ENCODE data around the gene BDKRB2.

The BDKRB2 gene

DNA sequence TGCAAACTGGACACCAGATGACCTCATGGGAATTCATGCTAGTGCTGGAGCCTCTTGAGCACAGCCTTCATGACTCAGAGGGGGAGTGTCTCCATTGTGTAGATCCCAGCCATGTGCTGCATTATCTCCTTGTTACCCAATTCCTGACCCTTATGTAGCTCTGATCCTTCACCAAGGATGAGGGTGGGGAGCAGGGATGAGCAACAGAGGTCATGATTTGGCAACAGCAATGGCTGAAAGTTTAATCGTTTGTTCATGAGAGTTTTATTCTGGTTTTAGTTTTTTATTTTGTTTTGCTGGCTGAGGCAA lies 41.9 kb downstream of the BDKRB2 start:
- no peak overlapping the region for H2AFZ ChIP-seq (ENCODE audit: low read depth, low read length)

GRCh38 chr14:96247031-96247430 lies 42.4 kb downstream of the BDKRB2 start:
- TF ChIP-seq, protein P1, sequence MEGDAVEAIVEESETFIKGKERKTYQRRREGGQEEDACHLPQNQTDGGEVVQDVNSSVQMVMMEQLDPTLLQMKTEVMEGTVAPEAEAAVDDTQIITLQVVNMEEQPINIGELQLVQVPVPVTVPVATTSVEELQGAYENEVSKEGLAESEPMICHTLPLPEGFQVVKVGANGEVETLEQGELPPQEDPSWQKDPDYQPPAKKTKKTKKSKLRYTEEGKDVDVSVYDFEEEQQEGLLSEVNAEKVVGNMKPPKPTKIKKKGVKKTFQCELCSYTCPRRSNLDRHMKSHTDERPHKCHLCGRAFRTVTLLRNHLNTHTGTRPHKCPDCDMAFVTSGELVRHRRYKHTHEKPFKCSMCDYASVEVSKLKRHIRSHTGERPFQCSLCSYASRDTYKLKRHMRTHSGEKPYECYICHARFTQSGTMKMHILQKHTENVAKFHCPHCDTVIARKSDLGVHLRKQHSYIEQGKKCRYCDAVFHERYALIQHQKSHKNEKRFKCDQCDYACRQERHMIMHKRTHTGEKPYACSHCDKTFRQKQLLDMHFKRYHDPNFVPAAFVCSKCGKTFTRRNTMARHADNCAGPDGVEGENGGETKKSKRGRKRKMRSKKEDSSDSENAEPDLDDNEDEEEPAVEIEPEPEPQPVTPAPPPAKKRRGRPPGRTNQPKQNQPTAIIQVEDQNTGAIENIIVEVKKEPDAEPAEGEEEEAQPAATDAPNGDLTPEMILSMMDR (IDR thresholded peaks at IDR 0.05; ENCODE audit: borderline replicate concordance, extremely low read depth, low read length, poor library complexity, severe bottlenecking): no peak
- no peak for TF ChIP-seq EZH2 (IDR thresholded peaks at IDR 0.05; ENCODE audit: borderline replicate concordance, low read depth, low read length, severe bottlenecking)
- ATAC-seq (ENCODE audit: insufficient read depth, low read depth): no peak
- H3K4me2 ChIP-seq (ENCODE audit: insufficient read depth, low read length): no peak overlapping the region

More for the DNA sequence above, 41.9 kb downstream of the BDKRB2 start:
- no peaks in the 10 kb centered on the region for H3K79me2 ChIP-seq (ENCODE audit: insufficient read depth, low read length)
- no peak for ATAC-seq (ENCODE audit: insufficient read depth, low read depth)
- no peak for DNase-seq
- TF ChIP-seq, protein P1 (IDR thresholded peaks at IDR 0.05; ENCODE audit: borderline replicate concordance, extremely low read depth, low read length, poor library complexity, severe bottlenecking): no peak
- no peak for TF ChIP-seq EZH2 (IDR thresholded peaks at IDR 0.05; ENCODE audit: borderline replicate concordance, low read depth, low read length, severe bottlenecking)
- no peak overlapping the region for H3K27ac ChIP-seq (ENCODE audit: low read length)
- no peaks in the 10 kb centered on the region for H4K20me1 ChIP-seq (ENCODE audit: insufficient read depth, low read length)
- H3K9me3 ChIP-seq (ENCODE audit: insufficient read depth, low read length, severe bottlenecking): no peaks in the 10 kb centered on the region
- H3K4me3 ChIP-seq (ENCODE audit: low read depth in 1 of 2, low read length in 2 of 2): no peak overlapping the region
- H3K4me1 ChIP-seq (ENCODE audit: insufficient read depth, low read length): no peaks in the 10 kb centered on the region
- no peak overlapping the region for H3K9ac ChIP-seq (ENCODE audit: low read depth, low read length)
- no peak overlapping the region for H3K4me2 ChIP-seq (ENCODE audit: insufficient read depth, low read length)
- no peaks in the 10 kb centered on the region for H3K36me3 ChIP-seq (ENCODE audit: insufficient read depth, low read length)
- H3K27me3 ChIP-seq (ENCODE audit: insufficient read depth, low read length, poor library complexity): peaks cover 3% of the 10 kb centered on the region

DNA sequence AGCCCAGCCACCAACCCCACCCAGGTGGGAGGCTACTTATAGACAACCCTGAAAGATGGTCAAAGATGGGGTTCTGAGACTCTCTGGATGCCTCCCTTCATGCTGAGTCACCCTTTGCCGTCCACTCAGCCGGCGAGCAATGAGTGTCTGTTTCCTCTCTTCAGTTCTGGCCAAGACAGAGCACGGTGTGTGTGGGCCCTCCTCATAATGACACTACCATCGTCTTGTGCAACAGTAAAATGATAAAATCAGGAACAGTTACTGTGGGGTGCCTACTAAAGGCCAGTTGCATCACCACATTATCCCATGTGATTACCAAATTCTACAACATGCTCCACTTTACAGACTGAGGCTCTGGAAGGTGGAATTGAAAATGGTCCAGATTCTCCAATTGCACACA lies 44.4 kb downstream of the BDKRB2 start:
- peaks cover 3% of the 10 kb centered on the region for H3K27me3 ChIP-seq (ENCODE audit: insufficient read depth, low read length, poor library complexity)
- no peaks in the 10 kb centered on the region for H3K9me3 ChIP-seq (ENCODE audit: insufficient read depth, low read length, severe bottlenecking)
- no peak overlapping the region for H3K4me3 ChIP-seq (ENCODE audit: low read depth in 1 of 2, low read length in 2 of 2)
- ATAC-seq (ENCODE audit: insufficient read depth, low read depth): no peak
- H3K27ac ChIP-seq (ENCODE audit: low read length): no peak overlapping the region
- H3K4me2 ChIP-seq (ENCODE audit: insufficient read depth, low read length): no peak overlapping the region
- TF ChIP-seq, protein P1 (IDR thresholded peaks at IDR 0.05; ENCODE audit: borderline replicate concordance, extremely low read depth, low read length, poor library complexity, severe bottlenecking): no peak
- no peak for TF ChIP-seq EZH2 (IDR thresholded peaks at IDR 0.05; ENCODE audit: borderline replicate concordance, low read depth, low read length, severe bottlenecking)
- H3K36me3 ChIP-seq (ENCODE audit: insufficient read depth, low read length): no peaks in the 10 kb centered on the region
- no peaks in the 10 kb centered on the region for H3K4me1 ChIP-seq (ENCODE audit: insufficient read depth, low read length)
- no peak overlapping the region for H3K9ac ChIP-seq (ENCODE audit: low read depth, low read length)
- H4K20me1 ChIP-seq (ENCODE audit: insufficient read depth, low read length): no peaks in the 10 kb centered on the region
- DNase-seq: no peak
- H2AFZ ChIP-seq (ENCODE audit: low read depth, low read length): no peak overlapping the region
- no peaks in the 10 kb centered on the region for H3K79me2 ChIP-seq (ENCODE audit: insufficient read depth, low read length)

More at GRCh38 chr14:96247031-96247430, 42.4 kb downstream of the BDKRB2 start:
- Histone ChIP-seq H3K36me3 (ENCODE audit: insufficient read depth, low read length) (no peaks in the 10 kb centered on the region), H2AFZ (ENCODE audit: low read depth, low read length) (no peak overlapping the region), H3K79me2 (ENCODE audit: insufficient read depth, low read length) (no peaks in the 10 kb centered on the region), H3K27me3 (ENCODE audit: insufficient read depth, low read length, poor library complexity) (peaks cover 3% of the 10 kb centered on the region), H3K9me3 (ENCODE audit: insufficient read depth, low read length, severe bottlenecking) (no peaks in the 10 kb centered on the region), H4K20me1 (ENCODE audit: insufficient read depth, low read length) (no peaks in the 10 kb centered on the region), H3K27ac (ENCODE audit: low read length) (no peak overlapping the region), H3K4me3 (ENCODE audit: low read depth in 1 of 2, low read length in 2 of 2) (no peak overlapping the region), H3K9ac (ENCODE audit: low read depth, low read length) (no peak overlapping the region), H3K4me1 (ENCODE audit: insufficient read depth, low read length) (no peaks in the 10 kb centered on the region)
- no peak for DNase-seq

DNA sequence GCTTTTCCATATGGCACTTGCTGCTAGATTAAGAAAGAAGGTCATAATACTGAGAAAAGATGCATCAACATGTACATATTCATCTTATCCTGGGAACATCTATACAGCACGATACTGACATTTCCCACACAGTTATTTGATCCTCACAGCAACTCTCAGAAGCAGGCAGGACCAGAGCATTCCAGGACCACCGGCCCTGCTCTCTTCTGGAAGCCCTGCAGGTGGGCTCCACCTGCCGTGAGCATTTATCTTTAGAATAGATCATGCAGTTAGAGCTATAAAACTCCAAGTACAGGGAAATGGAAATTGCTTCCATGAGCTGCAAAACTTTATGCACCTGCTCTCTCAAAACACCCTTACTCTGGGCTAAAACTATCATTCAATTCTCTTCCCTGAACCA lies 45.8 kb downstream of the BDKRB2 start:
- H3K4me3 ChIP-seq (ENCODE audit: low read depth in 1 of 2, low read length in 2 of 2): no peak overlapping the region
- no peaks in the 10 kb centered on the region for H4K20me1 ChIP-seq (ENCODE audit: insufficient read depth, low read length)
- no peak for DNase-seq
- no peaks in the 10 kb centered on the region for H3K79me2 ChIP-seq (ENCODE audit: insufficient read depth, low read length)
- no peak overlapping the region for H3K27ac ChIP-seq (ENCODE audit: low read length)
- TF ChIP-seq EZH2 (IDR thresholded peaks at IDR 0.05; ENCODE audit: borderline replicate concordance, low read depth, low read length, severe bottlenecking): no peak
- TF ChIP-seq, protein P1 (IDR thresholded peaks at IDR 0.05; ENCODE audit: borderline replicate concordance, extremely low read depth, low read length, poor library complexity, severe bottlenecking): no peak
- peaks cover 14% of the 10 kb centered on the region for H3K27me3 ChIP-seq (ENCODE audit: insufficient read depth, low read length, poor library complexity)
- H3K36me3 ChIP-seq (ENCODE audit: insufficient read depth, low read length): no peaks in the 10 kb centered on the region
- H3K4me2 ChIP-seq (ENCODE audit: insufficient read depth, low read length): no peak overlapping the region
- H3K4me1 ChIP-seq (ENCODE audit: insufficient read depth, low read length): no peaks in the 10 kb centered on the region
- H3K9ac ChIP-seq (ENCODE audit: low read depth, low read length): no peak overlapping the region
- no peak for ATAC-seq (ENCODE audit: insufficient read depth, low read depth)
- no peak overlapping the region for H2AFZ ChIP-seq (ENCODE audit: low read depth, low read length)
- no peaks in the 10 kb centered on the region for H3K9me3 ChIP-seq (ENCODE audit: insufficient read depth, low read length, severe bottlenecking)
